Heart right ventricle (tissue), 16 donors: ENCODE results near the gene TMEM53. TPM values are rescaled to one million over a fixed set of nuclear protein-coding genes. Genes with fewer than 3 reads are reported as not detected.

ENCODE experiments used
- ATAC-seq, 8 donors: fragments of 200-7000 bp; cut with Tn5 transposase; one replicate each; pipeline ENCODE4 v1.9.1; 2020; ENCODE audit warnings: mild to moderate bottlenecking in 8 of 8, moderate library complexity in 8 of 8, moderate number of reproducible peaks in 1 of 8
- DNase-seq, 2 donors: peaks; one replicate each; pipeline ENCODE4 v3.0.0-alpha.2; 2020
- H3K27ac ChIP-seq, 10 donors: fragments of 200-600 bp; sonication (generic) in 2 of 10; one replicate each; pipeline versions ENCODE4 v1.5.0 to v1.8.0; 2020 to 2022; ENCODE audit warnings: mild to moderate bottlenecking in 3 of 10
- H3K27me3 ChIP-seq, 7 donors: fragments of 200-600 bp; one replicate each; pipeline ENCODE4 v1.8.0; 2021 to 2022; ENCODE audit warnings: mild to moderate bottlenecking in 2 of 7
- H3K36me3 ChIP-seq, 9 donors: fragments of 200-600 bp; sonication (generic) in 1 of 9; one replicate each; pipeline versions ENCODE4 v1.5.0 to v1.8.0; 2020 to 2022; ENCODE audit warnings: mild to moderate bottlenecking in 2 of 9
- H3K4me1 ChIP-seq, 9 donors: fragments of 200-600 bp; sonication (generic) in 1 of 9; one replicate each; pipeline versions ENCODE4 v1.5.0 to v1.8.0; 2020 to 2022; ENCODE audit warnings: mild to moderate bottlenecking in 4 of 9
- H3K4me3 ChIP-seq, 10 donors: fragments of 200-600 bp; sonication (generic) in 2 of 10; one replicate each; pipeline versions ENCODE4 v1.5.0 to v1.8.0; 2020 to 2022; ENCODE audit warnings: mild to moderate bottlenecking in 7 of 10, moderate library complexity in 2 of 10
- H3K9me3 ChIP-seq, 11 donors: fragments of 200-600 bp in 10 of 11; sonication (generic) in 2 of 11; one replicate each; pipeline versions ENCODE4 v1.5.0 to v1.8.0; 2013 to 2022; ENCODE audit warnings: mild to moderate bottlenecking in 2 of 11, control low read depth in 1 of 11, moderate library complexity in 1 of 11
- CTCF ChIP-seq, 9 donors: fragments of 200-600 bp; sonication (generic) in 2 of 9; IDR thresholded peaks; one replicate each; pipeline versions ENCODE4 v1.5.0 to v1.8.0; 2021 to 2022; ENCODE audit warnings: antibody characterized with exemption in 9 of 9, mild to moderate bottlenecking in 5 of 9, moderate library complexity in 1 of 9
- WGBS, 2 donors: extraction: QIAGEN DNeasy Blood & Tissue Kit; methylation state at CpG; one replicate each; pipeline ENCODE4 v1.1.7; 2013; ENCODE audit warnings: inconsistent platforms in 1 of 2; 5-methylcytosine and 5-hydroxymethylcytosine counted together
- intact Hi-C, 10 donors: fragments of 100-400 bp; cut with DNase I; formaldehyde crosslinking; loops; one replicate each; pipeline versions ENCODE4 v1.11.1 to v1.14.2; 2022
- polyA plus RNA-seq, 2 donors: library from polyadenylated mRNA; stranded (reverse); fragments of 200-250 nt; gene quantifications; one replicate each; pipeline ENCODE4 v1.2.3, GENCODE V29; 2013
- total RNA-seq, 10 donors: library from RNA; stranded (reverse); fragmentation: NEBNext Ultra II Directional in 3 of 10; extraction: Animal tissue kit (Norgen Biotek cat#: 25700) in 3 of 10; gene quantifications; one replicate each; pipeline versions ENCODE4 v1.2.1 to v1.2.4, GENCODE V29; 2021 to 2023
- donor health status: Arrhythmogenic right ventricular cardiomyopathy.
- donor health status: ischemic (EF 13 %, LVEDD 7.1; RV severe dilation, severe dysfunction).
- donor health status: healthy with polysubstance abuse.
- donor health status: DM: no; HTN: yes; CAD: no.
- donor health status: DM: no; HTN: no; CAD: no.
- donor health status: ischemic (EF 25% LVEDD 6.9; RV normal size, moderate dysfunction).
- donor health status: ischemic (EF 25% LVEDD 5.7; RV mildly dilated, moderate dysfunction).
- donor health status: healthy.
- donor health status: DM: yes; HTN: yes; CAD: no.
- donor health status: Ischemic cardiomyopathy.
- donor health status: ischemic (EF 35%, LVEDD 5.7; RV mildly dilated, moderate dysfunction).
- donor health status: nonischemic (EF 11% LVEDD 7.7; RV severe dilation, severe dysfunction).
- donor health status: DM: yes; HTN: yes; CAD: no.
- donor health status: PGD.
- donor health status: ischemic (EF 29% LVEDD 5.4; RV normal size, mild dysfunction).
- donor health status: nonischemic (EF 23%, LVEDD 6.1; RV moderate dilation, normal function).

The TMEM53 gene
- total and polyA plus RNA-seq, 12 donors, result 6.6 to 21.0 (median 12.2) TPM

GRCh38 chr1:44696789-44697345, 22.6 kb upstream of the TMEM53 start:
- DNase-seq (no peak), ATAC-seq (peak in 3 of 8 donors; percentile 37 to 67 (median 55))
- Histone ChIP-seq H3K4me1 (peaks cover 0 to 20% (median 0%) of the 10 kb centered on the region in 9 donors), H3K9me3 (no peaks in the 10 kb centered on the region), H3K27me3 (peaks cover 0 to 2% (median 0%) of the 10 kb centered on the region in 7 donors), H3K27ac (peak overlapping the region in 1 of 10 donors; percentile 10), H3K4me3 (no peak overlapping the region), H3K36me3 (no peaks in the 10 kb centered on the region)
- intact Hi-C loops, result no loop called here
- 72 to 77% methylated on average over 7 of the region's 7 CpGs for WGBS, 2 donors
- TF ChIP-seq CTCF (IDR thresholded peaks at IDR 0.05), result no peak

- WGBS, 2 donors, result 84 to 87% methylated on average over 3 of the region's 3 CpGs
- peaks cover 0 to 20% (median 0%) of the 10 kb centered on the region in 9 donors for H3K4me1 ChIP-seq
- no peak overlapping the region for H3K27ac ChIP-seq
- no peaks in the 10 kb centered on the region for H3K9me3 ChIP-seq
- intact Hi-C loops, result no loop called here
- no peak for DNase-seq
- no peak for TF ChIP-seq CTCF (IDR thresholded peaks at IDR 0.05)
- no peak overlapping the region for H3K4me3 ChIP-seq
- peaks cover 0 to 3% (median 0%) of the 10 kb centered on the region in 7 donors for H3K27me3 ChIP-seq
- no peaks in the 10 kb centered on the region for H3K36me3 ChIP-seq
- ATAC-seq, result no peak
These were observed 21.8 kb upstream of the TMEM53 start for GRCh38 chr1:44696101-44696500.

GRCh38 chr1:44695671-44696070, 21.4 kb upstream of the TMEM53 start:
- Histone ChIP-seq H3K27ac (no peak overlapping the region), H3K4me1 (peaks cover 0 to 20% (median 0%) of the 10 kb centered on the region in 9 donors), H3K9me3 (no peaks in the 10 kb centered on the region), H3K36me3 (no peaks in the 10 kb centered on the region), H3K4me3 (no peak overlapping the region), H3K27me3 (peaks cover 0 to 3% (median 0%) of the 10 kb centered on the region in 7 donors)
- 92 to 93% methylated on average over 4 of the region's 4 CpGs for WGBS, 2 donors
- intact Hi-C loops, result no loop called here
- no peak for ATAC-seq
- no peak for TF ChIP-seq CTCF (IDR thresholded peaks at IDR 0.05)
- DNase-seq, result no peak

GRCh38 chr1:44694863-44695478, 20.7 kb upstream of the TMEM53 start:
- intact Hi-C loops, result no loop called here
- no peak for DNase-seq
- H3K27me3 ChIP-seq, result peaks cover 0 to 3% (median 0%) of the 10 kb centered on the region in 7 donors
- H3K4me3 ChIP-seq, result no peak overlapping the region
- no peak for TF ChIP-seq CTCF (IDR thresholded peaks at IDR 0.05)
- 94 to 95% methylated on average over 7 of the region's 7 CpGs for WGBS, 2 donors
- no peaks in the 10 kb centered on the region for H3K9me3 ChIP-seq
- H3K27ac ChIP-seq, result no peak overlapping the region
- ATAC-seq, result no peak
- no peaks in the 10 kb centered on the region for H3K36me3 ChIP-seq
- peaks cover 0 to 20% (median 0%) of the 10 kb centered on the region in 9 donors for H3K4me1 ChIP-seq
